GM21447 (cell line): Measurements from ENCODE around the gene GPX6.
"Not testable (repeated sequence)": the region's sequence is repeated elsewhere in the genome, so short reads cannot be mapped to it uniquely, and the experiment has no call there.

Source experiments
- ATAC-seq: cut with Tn5 transposase; IDR thresholded peaks from one replicate; pipeline ENCODE4 v1.9.1; 2021; ENCODE audit not compliant: unreplicated experiment

The GPX6 gene, protein sequence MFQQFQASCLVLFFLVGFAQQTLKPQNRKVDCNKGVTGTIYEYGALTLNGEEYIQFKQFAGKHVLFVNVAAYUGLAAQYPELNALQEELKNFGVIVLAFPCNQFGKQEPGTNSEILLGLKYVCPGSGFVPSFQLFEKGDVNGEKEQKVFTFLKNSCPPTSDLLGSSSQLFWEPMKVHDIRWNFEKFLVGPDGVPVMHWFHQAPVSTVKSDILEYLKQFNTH

DNA sequence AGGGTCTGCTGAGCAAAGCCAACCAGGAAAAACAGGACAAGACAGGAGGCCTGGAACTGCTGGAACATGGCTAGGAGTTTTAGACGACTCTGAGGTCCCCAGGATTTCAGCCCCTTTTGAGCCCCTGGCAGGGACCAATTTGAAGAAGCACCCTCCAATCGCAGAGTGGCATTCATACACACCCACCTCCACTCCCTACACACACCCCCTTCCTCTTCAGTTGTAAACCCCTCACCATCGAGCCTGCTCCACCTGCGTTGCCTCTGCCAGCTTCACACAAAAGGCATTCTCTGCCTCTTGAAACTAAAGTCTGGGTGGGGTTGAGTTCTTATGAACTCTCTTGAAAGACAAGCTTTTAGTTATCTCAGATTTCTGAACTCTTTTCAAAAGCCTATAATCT is at the start of gene GPX6:
TSS of gene GPX6 (minus strand) at position 118 of the 400 bp plus-strand sequence. CDS start at position 68, 50 bp downstream.
- ATAC-seq: no peak

DNA sequence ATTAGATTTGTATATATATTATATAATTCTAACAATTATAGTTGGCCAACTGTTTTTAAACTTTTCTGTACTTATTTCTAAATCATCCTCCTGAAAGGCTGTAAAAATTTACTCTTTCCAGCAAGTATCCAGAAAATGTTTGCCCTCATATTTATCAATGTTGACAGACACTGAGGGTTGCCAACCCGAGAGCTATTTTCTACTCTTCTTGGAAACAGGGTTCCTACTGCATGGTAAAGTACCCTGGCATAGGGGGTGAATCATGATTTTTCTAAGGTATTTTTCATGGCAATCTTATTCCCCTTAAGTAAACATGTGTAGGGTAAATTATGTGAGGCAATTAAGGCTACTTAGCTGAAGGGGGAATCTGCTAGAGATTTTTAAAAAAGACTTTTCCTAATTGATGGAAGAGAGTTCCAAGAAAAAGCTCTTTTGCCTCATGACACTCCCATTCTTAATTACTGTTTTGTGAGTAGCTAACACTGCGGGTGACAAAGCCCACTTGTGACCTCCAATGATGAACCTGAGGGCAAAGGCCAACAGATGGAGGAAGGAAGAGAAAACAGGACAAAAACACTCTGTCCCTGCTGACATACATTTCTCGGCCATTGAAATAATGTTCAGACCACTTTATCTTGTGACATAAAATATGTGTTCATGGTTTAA is 48.0 kb upstream of the GPX6 start:
- ATAC-seq: no peak

DNA sequence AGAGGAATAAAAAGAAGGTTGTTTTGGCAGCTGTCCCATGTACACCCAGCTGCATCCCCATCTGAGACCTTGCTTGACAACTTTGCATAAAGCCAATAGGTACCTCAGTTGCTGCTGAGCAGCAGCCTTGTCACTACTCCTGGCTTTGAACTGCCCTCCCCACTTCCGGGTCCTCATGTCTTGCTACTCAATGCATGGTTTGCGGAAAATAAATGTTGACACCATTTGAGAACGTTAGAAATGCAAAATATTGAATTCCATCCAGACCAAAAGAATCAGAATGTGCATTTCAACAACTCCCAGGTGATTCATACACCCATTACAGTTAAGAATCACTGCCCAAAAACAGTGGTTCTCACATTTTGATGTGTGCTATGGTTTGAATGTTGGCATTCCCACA is 43.0 kb upstream of the GPX6 start:
- no peak for ATAC-seq

DNA sequence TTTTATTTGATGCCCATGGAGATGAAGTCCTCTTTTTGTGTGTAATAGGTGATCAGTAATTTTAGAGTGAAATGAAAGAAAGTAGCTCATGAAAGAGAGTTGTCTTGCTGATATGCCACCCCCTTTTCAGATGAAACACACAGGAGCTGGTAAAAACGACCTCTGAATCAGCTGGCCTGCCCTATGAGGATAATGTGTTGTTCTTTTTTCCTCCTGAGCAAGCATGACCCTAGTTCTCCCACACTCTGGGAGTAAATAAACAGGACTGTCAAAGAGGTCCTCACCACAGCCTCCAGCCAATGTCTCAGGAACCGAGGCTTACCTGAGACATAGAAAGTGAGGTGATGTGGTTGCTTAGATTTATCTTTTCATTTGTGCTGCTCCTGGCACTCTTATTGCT is 39.5 kb upstream of the GPX6 start:
- ATAC-seq: no peak

DNA sequence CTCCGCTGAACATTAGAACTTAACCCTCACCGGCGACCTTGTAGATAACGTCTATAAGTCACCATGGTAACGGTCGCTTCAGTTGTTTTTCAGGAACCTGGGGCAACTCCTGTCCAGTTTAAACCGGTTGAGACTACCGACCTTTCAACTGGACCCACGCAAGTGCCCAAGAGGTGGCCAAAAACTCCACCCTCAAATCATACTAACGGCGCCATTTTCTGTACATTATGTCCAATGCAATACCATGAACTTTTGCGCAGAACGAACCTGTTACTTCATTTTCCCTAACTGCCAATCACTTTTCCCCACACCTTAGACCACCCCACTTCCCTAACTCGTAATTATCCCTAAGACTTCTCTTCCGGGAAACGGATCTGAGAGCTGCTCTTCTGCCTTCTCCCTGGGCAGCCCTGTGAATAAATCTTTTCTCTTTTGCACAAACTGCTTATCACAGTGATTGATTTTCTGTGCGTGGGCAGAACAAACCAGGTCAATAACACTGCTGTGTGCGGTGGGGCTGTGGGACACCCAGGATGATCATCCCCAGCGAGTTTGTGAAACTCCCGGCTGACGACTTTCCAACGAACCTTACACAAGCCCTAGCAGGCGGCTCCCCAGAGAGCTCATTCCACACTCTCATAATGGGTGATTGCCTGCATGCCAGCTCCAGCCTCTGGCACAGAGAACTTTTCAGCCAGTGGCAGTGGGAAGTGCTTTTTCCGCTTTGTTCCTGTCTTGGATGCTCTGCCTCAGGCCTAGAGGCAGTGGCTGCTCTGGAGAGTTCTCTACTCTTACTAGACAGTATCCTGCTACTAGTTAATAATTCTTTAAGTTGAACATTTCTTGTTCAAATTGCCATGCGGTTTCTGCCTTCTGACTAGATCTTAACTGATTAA is 38.6 kb upstream of the GPX6 start:
- ATAC-seq: no peak

DNA sequence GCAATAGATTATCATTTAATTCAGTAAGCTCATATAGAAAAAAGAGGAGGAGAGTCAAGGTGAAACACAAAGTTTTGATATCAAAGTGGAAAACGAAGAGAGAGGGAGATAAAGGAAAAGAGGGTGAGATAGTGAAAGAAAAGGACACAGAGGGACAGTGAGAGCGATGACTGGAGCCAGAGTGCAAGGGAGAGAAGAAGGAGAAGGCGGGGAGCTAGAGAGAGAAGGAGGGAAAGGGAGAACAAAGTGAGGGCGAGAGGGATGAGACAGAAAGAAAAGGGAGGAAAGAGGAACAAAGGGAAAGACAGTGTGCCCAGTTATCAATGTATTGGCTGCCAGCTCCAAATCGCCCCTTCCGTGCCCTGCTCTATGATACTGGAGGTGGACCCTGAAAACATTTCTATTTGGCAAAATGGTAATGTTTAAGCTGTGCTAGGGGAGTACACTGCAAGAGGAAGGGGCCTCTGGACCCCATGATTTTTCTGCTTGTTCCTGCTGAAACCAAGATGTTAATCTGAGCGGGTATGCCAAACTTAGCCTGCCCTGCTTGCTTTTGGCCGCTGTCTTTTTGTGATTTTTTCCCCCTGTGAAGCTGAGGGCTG is 37.9 kb upstream of the GPX6 start:
- no peak for ATAC-seq

DNA sequence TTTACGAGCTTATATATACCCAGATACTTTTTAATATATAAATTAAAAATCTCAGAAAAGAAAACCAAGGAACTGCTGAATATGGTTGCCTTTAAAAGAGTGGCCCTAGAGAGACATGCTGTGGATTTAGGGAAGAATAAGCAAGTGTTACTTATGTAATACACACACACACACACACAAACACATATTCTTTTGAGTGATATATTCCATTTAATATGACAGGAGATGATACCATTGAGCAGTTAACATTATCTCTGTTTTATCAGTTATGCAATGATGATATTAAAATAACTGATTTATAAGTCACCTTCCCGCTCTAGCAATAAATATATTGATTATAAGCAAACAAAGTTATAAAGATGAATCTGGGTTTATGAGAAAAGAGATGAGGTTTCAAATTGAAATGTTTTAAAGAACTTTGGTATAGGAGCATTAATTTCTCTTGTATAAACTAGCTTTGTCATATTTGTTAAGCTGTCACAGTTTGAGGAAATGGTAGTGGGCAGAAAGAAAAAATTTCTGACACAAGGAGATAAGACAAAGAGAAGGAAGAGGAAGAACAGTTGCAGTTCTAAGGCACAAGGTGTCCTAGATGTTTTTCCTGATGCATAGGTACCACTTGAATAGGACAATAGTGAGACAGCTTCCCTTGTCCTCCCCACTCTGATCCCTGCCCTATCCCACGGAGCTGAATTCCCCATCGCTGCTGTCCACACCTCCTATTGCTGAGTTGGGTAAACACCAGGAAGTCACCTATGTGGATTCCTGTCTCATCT is 36.5 kb upstream of the GPX6 start:
- no peak for ATAC-seq

DNA sequence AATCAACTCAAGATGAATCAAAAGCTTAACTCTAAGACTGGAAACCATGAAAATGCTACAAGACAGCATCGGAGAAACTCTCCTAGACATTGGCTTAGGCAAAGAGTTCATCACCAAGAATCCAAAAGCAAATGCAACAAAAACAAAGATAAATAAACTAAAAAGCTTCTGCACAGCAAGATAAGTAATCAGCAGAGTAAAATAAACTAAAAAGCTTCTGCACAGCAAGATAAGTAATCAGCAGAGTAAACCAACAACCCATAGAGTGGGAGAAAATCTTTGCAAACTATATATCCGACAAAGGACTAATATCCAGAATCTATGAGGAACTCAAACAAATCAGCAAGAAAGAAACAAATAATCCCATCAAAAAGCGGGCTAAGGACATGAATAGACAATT is 31.4 kb upstream of the GPX6 start:
- ATAC-seq: not testable (repeated sequence)

DNA sequence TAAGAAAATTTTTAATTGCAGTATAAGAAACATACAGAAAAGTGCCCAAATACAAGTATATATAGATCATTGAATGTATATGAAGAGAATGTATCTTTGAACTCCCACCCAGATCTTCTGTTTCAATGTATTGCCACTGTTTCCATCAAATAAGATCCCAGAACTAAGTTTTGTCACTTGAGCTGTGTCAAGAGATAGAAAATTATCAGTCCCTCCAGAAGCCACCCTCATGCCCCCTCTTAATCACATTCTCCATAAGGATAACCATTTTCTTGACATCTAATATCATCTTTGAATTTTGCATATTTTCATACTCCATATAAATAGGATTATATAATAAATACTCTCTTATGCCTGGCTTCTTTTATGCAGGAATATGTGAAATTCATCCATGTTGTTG is 30.4 kb upstream of the GPX6 start:
- ATAC-seq: no peak

DNA sequence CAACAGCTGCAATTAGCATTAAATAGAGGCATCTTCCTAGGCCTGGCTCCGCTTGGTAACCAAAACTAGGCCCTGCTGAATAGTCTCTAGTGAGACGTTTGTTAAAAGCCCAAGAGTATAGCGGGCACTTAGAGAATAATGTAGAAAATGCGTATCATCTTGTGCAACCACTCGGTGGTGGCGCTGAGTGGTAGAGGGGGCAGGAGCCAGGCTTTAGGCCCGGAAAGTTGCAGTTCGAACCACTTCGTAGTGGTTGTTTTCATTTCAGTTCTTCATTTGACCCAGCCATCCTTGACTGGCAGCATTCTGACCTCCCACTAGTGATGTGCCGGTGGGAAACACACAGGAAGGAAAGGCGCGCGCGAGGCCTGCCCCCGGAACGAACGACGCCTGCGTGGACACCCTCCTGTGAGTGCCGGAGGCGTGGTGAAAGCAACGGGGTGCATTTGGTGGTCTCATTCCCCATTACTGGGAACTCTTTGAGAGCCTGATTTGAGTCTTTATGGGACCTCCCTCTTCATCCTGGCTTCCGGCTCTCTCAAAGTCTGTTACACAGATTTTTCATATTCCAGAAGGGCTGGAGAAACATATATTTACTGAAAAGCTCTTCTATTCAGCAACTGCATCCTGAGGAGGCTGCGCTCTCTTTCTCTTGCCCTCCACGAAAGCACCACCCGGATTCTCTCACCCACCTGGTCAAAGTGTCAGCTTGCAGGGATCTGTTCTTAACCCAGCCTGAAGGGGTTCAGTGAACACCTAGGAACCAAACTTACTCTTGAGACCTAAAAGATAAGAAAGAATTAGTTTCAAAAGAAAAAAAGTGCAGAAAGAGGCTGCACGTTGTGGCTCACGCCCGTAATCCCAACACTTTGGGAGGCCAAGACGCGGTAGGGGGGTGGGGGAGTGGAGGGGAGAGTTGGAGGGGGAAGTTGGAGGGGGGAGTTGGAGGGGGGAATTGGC is 28.3 kb upstream of the GPX6 start:
- ATAC-seq: no peak

DNA sequence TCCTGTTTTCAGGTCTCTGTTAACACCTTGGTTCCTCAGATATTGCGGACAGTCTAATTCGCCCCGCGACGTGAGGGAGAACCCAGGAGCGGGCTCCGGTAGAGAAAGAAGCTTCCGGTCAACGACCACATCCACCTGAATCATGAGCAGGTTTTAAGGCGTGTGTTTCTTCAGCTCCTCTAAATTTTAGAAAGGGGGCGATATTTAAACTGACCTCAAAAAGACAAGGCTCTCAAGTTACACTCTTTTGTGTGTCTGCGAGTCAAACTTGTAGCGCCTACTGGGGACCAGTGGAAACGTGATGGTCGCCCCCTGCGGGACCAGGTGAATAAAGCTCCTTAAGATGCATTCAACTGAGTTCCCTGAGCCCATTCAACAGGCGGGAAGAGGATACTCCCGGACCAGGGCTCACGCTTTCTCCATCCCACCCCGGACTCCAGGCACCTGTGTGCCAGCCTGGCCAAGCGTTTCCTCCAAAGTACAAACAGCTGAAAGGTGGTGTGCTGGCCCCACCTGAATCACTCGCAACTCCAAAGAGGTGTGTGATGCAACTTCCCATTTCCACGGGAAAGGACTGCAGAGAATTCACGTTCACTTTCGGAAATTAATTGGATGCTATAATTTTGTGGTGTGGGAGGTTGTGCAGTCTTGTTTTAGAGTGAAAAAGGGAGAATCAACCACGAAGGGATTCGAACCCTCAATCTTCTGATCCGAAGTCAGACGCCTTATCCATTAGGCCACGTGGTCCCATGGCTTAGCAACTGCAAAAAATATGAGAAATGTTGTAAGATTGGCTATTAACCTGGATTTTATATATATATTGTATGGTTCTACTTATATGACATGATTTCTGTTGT is 27.1 kb upstream of the GPX6 start:
- no peak for ATAC-seq

DNA sequence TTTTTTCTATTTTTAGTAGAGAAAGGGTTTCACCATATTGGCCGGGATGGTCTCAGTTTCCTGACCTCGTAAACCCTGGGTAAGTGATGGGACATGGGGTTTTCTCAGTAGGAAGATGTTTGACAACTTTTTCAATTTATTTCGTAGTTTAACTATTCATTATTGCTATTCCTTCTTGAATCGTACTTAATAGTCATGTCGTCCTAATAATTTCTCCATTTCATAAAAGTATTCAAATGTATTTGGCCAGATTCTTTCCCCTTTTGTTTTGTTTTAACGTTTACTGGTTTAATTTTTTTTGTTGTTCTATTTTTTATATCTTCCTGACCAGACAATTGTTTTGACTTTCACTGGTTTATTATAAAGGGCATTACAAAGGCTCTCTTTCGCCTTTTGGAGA is 26.4 kb upstream of the GPX6 start:
- ATAC-seq: no peak

DNA sequence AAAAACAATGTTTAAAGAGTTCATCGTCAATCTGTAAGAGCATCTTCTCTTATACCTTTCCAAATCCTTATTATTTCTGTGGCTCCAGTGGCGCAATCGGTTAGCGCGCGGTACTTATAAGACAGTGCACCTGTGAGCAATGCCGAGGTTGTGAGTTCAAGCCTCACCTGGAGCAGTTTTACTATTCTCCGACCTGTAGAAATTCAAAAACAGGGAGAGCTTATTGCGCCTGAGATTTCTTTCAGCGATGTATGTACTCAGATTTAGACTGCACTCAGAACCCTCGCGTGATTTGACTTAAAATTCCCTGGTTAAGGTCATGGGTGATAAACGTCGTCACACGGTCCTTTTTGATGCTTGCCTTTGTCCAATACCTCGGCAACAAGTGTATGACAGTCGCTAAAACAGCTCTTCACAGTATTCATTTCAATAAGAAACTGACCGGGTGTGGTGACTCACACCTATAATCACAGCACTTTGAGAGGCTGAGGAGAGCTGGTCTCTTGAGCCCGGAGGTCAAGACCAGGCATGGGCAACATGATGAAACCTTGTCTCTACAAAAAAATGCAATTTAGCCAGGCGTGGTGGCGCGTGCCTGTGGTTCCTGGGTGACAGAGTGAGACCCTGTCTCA is 22.0 kb upstream of the GPX6 start:
- no peak for ATAC-seq

DNA sequence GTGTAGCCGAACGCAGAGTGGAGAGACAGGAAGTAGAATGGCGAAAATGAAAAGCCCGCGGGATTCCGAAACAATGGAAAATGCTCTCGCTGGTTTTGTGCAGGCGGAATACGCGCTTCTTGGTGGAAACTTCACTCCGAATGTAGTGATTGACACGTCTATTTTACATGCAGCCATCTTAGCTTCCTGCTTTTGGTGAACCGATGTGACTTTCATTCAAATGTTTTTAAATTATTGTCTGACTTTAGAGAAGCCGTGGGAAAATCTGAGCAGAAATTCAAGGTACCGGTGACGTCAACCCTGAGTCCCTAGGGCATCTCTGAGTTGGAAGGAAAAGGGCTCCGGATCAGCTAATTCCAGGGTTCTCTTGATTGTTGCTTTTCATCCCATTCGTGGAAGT is 21.5 kb upstream of the GPX6 start:
- no peak for ATAC-seq

DNA sequence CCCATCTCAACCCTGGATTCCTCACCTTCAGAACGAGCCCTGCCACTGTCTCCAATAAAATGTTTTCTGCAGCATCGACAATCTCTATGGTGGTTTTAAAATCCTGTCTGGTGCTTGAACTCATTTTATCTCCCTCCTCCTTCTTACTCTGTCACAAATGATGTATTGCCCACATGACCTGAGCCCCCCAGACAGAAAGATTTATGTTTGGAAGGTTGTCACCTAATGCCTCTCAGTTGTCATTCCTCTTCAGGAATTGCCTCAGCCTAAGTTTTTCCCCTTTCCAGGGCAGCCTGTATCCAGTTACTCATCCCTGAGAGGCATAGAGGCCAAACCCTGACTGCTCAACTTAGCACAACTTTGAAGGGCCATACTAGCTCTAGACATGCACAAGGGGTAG is 19.3 kb upstream of the GPX6 start:
- ATAC-seq: no peak

DNA sequence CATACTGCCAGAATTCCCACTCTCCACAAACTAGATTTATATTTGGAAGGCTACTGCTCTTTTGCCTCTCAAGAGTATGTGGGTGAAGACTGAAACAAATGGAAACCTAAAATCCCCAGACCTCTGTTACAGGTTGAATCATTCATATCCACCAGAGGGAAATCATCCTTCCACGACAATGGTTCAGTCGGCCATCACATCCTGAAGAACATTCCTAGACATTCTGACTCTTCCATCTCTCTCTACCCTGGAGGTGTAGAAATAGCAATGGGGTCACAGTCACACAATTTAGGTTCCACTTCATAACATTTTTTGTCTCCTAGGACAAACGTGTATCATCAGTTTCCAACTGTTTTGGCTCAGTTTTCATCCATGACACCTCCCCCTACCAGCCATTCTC is 18.7 kb upstream of the GPX6 start:
- no peak for ATAC-seq

DNA sequence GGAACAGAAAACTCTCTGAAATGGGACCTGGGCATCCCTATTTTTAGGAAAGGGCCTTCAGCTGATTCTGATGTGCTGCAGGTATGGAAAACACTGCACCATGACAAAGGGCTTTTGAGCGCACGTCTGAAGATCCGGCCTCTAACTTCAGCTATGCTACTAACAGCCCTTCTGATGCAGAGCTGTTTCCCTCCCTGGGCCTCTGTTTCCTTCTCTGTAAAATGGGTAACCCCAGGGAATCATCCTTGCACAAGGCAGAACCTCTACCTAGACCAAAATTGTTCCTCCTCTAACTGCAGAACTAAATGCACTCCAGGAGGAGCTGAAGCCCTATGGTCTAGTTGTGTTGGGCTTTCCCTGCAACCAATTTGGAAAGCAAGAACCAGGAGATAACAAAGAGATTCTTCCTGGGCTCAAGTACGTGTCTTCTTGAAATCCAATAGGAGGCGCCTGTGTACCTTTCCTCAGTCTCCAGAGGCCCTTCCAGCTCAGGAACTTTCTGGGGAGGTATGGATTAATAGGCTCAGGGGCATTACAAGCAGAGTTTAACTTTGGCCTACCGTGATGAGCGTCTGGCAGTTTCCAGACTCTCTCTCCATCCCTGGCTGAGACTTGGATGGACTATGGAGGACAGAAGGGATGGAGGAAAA is 16.0 kb upstream of the GPX6 start:
- ATAC-seq: no peak

DNA sequence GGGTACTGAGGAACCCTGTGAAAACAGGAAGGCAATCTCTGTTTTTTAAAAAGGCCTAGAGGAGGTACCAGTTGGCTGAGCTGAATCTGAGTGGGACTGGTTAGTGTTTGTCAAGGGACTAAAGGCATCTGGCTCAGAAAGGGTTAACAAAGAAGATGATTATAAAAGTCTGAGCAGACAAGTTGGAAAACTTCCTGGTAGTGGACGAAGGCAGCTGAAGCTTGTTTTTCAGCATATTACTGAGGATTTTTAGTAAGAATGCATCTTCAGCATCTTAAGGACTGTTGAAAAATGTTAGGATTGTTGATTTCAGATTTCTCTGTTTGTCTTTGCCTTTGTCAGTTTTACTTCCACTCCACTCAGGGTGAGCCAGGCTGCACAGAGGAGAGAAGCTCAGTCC is 15.2 kb upstream of the GPX6 start:
- no peak for ATAC-seq
